HL-60/S4 (cell line): Measurements from ENCODE around the gene UBE2L3.
"Not testable (repeated sequence)": the region's sequence is repeated elsewhere in the genome, so short reads cannot be mapped to it uniquely, and the experiment has no call there.

Experiments used
- in situ Hi-C: fragments of 300-500 bp; cut with MboI; formaldehyde crosslinking; loops from 2 replicates; pipeline ENCODE4 v1.14.3; 2022; ENCODE audit warnings: low sequenced_read_pairs

The UBE2L3 gene

DNA sequence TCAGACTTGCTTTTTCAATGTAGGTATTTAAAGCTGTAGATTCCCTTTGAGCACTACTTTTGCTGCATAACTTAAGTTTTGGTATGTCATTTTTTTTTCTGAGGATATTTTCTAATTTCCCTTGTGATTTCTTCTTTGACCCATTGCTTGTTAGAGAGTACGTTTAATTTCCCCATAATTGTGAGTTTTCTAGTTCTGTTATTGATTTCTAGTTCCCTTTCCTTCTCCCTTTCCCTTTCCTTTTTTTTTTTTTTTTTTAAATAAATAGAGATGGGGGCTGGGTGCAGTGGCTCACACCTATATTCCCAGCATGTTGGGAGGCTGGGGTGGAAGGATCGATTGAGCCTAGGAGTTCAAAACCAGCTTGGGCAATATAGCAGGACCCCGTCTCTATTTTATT is 30.8 kb downstream of the UBE2L3 start:
- in situ Hi-C loops, result no loop called here

DNA sequence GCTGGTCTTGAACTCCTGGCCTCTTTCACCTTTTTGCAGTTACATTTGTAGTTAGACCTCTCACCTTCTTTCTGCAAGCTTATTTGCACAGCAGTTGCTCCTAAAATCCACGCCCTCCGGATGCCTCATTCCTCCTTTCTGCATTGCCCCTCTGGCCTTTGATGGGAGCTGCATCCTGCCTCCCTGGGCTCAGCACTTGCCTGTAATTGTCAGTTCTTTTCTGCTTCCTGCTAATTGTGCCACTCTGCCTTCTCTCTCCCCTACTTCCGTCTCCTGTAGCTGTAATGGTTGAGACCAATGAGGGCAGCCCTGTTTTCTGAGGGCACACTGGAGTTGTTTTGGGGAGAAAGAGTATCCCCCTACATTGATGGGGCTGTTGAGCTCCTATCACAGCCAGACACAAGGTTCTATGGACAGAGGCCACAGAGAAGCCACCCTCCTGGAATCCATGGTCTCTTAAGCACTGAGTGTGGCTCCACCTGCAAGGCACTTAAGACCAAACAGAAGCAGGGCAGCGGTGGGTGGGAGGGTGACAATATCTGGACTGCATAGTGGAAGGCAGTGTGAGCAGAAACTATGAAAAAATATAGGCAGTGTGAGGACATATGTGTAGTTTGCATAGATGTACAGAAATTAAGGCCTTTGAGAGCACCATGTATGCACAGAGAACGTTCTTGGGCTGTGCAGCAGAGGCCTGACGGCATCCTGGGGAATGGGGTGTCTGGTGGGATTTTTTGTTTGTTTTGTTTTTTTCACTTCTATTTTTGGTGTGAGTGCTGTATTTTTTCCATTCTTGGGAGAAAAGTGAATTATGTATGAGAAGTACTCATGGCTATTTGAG is 31.8 kb downstream of the UBE2L3 start:
- in situ Hi-C loops, result no loop called here

DNA sequence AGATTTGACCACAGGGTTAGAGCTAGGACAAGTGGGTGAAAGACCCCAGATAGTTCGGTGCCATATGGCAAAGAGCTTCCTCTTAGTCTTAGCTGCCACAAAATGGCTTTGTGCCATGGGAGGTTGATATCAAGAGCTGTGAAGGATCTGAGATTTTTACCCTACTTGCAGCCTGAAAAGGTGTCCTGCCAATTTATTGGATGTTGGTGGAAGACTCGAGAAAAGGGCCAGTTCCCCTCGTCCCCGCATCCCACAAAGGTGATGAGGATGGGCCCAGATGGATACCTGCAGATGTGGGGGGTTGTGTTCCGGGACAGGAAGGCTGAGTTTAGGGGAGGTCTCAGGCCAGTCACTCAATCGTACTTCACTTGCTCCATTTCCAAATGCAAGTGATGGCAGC is 35.1 kb downstream of the UBE2L3 start:
- in situ Hi-C loops, result no loop called here

DNA sequence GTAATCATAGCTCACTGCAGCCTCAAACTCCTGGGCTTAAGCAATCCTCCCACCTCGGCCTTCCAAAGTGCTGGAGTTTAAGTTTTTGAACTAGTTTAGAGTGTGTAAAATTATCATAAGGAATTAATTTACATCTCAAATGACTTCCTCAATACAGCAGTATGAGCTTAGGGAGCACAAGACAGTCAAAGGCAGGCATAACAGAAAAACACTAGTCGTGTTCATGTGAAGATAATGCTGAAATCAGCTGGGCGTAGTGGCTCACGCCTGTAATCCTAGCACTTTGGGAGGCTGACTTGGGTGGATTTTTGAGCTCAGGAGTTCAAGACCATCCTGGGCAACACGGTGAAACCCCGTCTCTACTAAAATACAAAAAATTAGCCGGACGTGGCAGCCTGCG is 36.5 kb downstream of the UBE2L3 start:
- in situ Hi-C loops, result no loop called here

DNA sequence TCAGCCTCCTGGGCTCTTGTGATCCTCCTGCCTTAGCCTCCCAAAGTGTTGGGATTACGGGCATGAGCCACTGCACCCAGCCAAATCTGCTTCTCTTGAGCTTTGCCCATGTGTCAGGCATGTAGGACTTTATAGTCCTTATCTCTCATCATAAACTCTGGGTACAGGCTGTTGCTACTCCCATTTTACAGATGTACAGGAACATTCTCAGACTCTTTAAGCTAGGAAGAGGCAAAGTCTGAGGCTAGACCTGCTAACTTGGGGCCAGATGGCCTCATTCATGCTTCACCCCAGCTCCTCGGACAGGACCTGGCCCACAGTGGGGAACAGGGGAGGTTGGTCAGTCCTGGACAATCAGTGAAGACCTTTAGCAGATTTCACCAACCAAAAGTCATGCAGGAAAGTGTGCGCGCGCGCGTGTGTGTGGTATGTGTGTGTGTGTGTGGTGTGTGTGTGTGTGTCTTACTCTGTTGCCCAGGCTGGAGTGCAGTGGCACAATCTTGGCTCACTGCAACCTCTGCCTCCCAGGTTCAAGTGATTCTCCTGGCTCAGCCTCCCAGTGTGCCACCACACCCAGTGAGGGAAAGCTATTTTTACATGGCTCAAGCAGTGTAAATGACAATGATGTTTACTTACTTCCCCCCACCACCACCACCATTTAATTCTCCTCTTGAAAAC is 38.5 kb downstream of the UBE2L3 start:
- in situ Hi-C loops, result no loop called here

DNA sequence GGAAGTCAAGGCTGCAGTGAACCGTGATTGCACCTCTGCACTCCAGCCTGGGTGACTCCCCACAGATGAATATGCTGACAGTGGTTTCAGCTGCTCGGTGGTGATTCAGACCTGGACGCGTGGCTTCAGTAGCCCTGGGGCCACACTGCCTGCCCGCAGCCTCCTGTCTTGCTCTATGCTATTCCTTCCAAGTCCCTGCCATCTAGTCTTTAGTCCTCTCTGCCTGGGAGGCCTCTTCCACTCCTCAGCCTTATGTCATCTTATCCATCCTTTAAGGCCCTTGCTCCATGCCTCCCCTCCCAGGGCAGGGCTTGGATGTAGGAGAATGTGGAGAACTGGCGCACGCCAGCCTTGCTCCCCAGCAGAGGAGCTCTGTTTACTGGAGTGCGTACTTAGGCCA is 39.3 kb downstream of the UBE2L3 start:
- in situ Hi-C loops, result no loop called here

DNA sequence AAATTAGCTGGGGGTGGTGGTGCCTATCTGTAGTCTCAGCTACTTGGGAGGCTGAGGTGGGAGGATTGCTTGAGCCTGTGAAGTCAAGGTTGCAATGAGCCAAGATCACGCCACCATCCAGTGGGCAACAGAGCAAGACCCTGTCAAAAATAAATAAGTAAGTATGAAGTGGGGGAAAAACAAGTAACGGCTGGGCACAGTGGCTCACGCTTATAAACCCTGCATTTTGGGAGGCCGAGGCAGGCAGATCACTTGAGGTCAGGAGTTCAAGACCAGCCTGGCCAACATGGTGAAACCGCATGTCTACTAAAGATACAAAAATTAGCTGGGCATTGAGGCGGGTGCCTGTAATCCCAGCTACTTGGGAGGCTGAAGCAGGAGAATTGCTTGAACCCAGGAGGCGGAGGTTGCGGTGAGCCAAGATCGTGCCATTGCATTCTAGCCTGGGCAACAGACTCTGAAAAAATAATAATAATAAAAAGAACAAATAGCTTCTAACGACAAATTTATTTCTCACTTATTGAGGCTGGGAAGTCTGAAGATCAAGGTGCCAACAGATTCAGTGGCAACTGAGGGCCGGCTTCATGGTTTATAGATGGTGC is 42.1 kb downstream of the UBE2L3 start:
- in situ Hi-C loops, result not testable (repeated sequence)

DNA sequence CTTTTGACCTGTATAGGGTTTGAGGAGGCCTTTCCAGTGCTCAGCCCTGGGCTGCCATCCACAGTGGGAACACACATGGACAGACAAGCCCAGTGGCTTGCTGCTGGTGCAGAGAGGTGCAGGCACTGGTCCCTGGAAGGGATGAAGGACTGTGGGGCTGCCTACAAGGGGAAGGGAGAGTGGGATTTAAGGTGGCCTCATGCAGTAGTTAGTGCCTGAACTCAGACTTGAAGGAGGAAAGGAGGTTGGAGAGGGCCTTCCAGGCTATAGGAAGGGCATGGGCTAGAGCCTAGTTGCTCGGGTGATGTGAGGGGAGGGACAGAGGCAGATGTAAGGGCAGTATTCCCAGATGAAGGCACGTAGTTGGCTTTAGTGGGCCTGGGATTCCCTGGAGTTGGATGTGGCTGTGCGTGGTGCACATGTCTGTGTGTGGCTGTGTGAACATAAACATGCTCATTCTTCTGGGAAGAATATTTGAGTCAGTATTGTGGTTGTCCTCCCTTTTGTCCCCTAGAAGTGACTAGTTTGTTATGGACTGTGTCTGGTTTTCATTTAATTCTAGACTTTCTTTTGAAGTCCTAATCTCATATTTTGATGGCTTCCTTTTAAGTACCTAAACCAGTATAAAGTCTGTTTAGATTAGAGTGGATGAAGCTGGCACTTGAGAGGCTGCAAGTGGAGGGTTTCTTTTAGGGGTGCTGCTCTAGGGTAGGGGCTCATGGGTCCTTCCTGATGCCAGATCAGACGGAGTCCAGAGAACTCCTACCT is 43.9 kb downstream of the UBE2L3 start:
- in situ Hi-C loops, result no loop called here

DNA sequence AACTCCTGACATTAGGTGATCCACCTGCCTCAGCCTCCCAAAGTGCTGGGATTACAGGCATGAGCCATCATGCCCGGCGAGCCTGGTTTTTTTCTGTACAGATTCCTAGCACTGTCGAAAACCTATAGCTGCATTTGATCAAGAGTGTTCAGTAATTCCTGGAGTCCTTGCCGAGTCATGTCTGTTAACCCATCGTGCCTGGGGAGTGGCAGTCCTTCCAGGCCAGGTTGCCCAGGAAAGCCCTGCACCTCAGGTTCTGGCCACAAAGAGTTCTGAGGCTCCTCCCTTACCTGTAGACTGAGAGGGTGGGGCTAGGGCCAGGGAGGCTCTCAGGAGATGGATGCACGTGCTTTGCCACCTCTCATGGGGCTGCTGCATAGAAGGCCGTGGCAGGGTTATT is 45.3 kb downstream of the UBE2L3 start:
- in situ Hi-C loops, result no loop called here

DNA sequence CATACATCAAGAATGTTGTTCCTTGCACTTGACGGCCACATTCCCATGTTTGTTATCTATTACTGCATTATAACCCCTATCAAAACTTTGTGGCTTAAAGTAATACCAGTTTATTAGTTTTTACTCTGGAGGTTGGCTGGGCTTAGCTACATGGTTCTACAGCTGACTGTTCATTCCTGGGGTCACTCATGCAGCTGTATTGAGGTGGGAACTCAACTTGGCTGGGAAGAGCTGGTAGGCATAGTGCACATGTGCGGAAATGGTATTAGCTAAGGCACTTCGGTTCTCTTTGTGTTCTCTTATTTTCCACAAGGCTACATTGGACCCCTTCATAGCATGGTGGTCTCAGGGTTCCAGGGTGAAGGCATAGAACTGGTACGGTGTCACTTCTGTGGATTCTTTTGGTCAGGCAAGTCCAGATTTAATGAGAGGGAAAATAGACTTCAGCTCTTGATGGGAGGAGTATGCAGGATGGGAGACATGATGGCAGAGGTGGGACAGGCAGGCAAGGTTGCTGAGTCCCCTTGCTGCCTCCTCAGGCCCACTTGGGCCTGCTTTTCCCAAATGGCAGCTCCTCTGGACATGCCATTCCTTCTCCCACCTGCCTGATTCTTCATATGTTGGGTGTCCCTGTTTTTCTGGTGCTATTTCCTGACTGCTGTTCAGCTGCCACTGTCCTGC is 46.2 kb downstream of the UBE2L3 start:
- in situ Hi-C loops, result no loop called here

DNA sequence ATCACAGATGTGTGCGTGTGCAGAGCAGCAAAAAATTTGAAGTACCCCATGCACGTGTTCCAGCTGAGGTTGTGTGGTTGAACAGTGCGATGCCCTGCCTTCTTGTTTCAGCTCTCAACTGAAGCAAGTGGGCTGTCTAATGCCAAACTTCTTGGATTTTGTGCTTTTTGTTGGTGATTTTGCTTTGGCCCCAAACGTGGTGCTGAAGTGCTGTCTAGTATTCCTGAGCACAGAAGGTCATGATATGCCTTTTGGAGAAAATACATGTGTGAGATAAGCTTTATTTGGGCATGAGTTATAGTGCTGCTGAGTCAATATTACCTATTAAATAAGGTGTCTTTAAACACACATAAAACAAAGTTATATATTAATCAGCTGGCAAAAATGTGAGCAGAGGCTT is 48.2 kb downstream of the UBE2L3 start:
- in situ Hi-C loops, result no loop called here

DNA sequence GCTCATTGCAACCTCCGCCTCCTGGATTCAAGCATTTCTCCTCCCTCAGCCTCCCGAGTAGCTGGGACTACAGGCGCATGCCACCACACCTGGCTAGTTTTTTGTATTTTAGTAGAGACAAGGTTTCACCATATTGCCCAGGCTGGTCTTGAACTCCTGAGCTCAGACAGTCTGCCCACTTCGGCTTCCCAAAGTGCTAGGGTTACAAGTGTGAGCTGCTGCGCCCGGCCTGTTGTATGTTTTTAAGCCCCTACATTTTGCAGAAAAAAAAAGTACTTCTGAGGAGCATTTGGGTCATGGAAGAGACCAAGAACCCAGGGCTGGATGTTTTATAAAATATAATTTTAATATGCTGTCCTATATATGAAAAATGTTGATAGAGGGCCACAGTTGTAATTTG is 49.8 kb downstream of the UBE2L3 start:
- in situ Hi-C loops, result not testable (repeated sequence)

DNA sequence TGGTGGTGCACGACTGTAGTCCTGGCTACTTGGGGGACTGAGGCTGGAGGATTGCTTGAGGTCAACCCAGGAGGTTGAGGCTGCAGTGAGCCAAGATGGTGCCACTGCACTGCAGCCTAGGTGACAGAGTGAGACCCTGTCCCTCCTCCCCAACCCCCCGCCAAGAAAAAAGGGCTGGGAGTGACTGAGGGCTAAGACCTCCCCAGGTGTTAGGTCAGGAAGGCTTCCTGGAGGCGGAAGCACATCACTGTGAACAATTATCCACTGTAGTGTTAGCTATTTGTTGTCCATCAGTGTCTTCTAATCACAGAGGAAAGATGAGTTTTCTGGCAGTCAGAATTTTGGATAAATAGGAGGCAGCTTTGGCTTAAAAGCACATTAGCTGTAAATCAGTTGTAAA is 53.5 kb downstream of the UBE2L3 start:
- in situ Hi-C loops, result no loop called here

DNA sequence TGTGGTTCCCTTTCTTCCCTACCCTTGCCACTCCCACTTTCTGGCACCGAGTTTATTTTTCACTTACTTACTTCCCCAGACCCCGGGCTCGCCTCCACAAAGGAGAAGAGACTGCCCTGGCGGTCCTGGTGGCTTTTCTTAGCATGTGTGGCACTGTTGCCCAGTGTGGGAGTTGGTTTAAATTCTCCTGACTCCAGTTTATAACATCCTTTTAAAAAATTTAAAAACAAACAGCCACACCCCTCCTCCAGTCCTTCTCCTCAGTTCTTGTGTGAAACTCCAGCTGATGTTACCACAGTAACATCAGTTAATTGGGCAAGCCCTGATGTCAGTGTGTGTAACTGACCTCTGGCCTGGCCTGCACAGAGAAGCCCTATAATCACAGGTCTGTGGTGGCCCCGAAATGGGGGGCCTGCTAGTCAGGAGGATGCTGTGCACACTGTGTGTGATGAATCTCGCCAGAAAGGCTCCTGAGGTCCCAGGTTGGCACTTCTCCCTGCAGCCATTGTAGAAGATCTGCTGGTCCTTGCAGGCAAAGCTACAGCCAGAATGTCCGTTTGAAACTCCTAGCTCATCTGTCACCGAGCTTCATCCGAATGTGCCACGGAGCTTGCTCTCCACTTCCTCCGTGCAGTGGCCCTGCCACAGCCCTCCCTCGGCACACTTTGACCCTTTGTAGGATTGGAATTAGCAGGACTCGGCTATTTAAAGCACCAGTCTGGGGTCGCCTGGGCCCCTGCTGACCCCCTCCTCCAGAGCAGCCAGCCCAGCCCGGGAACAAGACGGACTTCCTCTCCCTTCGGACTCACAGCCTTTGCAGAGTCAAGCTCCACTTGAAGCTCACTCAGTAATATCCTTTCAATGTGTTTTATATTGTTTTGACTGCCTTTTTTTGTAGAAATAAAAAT is 54.8 kb downstream of the UBE2L3 start:
- in situ Hi-C loops, result no loop called here

DNA sequence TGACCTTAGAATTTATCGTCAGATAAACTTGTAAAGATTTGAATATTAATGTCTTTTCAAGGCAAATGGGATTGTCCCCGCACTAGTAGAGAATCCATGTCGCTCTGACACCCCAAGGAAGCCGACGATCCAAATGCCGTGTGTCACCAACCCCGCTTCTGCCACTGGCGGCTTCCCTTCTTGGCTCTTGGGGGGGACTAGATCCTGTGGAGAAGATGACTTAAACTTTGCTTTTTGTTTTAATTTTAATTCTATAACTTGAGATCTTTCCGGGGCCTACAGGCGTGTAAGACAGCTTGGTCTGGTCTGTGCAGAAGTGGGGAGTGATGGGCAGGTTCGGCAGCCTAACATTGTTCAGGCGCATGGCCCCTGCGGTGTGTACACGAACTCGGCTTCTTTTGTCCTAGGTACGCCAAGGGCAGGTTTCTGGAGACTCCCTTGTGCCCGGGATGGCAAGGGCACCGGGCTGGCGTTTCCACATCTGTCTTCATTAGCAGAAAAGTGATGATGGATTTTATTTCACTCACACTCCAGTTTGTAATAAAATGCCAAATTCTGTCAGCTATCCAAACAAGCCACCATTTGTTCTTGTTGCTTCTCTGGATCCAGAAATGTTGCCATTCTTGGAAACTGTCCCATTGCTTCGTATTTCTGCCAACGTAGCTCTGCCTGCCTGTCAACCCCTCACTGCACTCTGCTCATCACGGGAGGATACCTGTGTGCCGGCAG is 55.6 kb downstream of the UBE2L3 start:
- in situ Hi-C loops, result no loop called here

DNA sequence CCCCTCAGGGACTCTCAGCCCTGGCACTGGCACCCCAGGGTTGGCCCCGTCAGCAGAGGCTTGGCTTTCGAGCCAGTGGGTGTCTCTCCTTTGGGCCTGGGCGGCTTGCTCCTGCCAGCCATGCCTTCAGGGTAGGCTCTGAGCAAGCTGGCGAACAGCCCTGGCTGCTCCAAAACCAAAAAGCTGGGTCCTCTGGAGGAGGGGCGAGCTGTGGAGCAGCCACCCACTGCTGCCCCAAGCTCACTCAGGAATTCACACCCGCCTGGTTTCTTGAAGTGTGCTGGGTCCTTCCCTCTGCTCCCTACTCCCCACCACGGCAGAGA is 56.1 kb downstream of the UBE2L3 start:
- in situ Hi-C loops, result no loop called here

DNA sequence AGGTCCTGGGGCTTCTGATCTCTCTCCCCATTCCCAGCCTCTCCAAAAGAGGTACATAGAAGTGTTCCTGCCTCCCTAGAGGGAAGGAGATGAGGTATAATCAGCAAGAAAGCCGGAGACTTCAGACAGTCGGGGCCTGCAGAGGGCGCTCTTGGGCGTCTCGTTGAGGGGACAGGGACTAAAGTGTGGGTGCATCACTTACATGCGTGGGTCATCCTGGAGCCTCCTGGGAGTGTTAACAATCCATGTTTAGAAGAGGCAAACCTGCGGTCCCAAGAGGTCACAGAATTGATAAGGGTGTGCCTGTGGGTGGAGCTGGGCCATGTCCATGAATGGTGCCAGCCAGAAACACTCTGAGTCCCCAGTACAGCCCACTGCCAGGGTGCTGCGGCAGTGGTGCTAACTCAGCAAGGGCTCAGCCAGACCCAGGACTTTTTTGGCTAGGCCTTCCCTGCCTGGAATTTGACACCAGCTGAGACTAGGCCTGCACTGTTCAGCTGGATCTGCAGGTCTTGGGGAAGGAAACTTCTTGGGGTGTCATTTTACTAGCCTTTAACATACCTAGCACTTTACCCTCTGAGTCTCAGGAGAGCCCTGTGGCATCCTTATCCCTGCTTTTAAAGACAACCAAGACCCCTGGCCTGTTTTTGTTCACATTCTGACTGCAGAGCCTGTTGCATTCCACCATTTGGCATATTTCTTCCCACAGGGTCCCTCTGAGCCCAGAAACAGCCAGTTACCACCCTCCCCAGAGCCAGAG is 56.8 kb downstream of the UBE2L3 start:
- in situ Hi-C loops, result no loop called here
